Stimulated activated CD4-positive, alpha-beta T cell treated with anti-CD3 and anti-CD28 coated beads, Interleukin-15, amount 100 ng/mL, for 48 hours (primary cell): ENCODE data around the gene ADISSP.

Source experiments
- DNase-seq, 2 donors: peaks; one replicate each; pipeline ENCODE4 v3.0.0-alpha.2; 2020; ENCODE audit warnings: low read depth in 2 of 2

ADISSP gene

GRCh38 chr20:3755269-3755668 lies 12.3 kb downstream of the ADISSP start:
- DNase-seq = no peak

- DNase-seq = no peak
These were observed 13.3 kb downstream of the ADISSP start for GRCh38 chr20:3754276-3754630.

- no peak for DNase-seq
These were observed 13.9 kb downstream of the ADISSP start for GRCh38 chr20:3753501-3754275.

- peak in 1 of 2 donors; percentile 50 for DNase-seq
These were observed 14.5 kb downstream of the ADISSP start for GRCh38 chr20:3753098-3753497.

- no peak for DNase-seq
These were observed 15.2 kb downstream of the ADISSP start for GRCh38 chr20:3752386-3752759.

GRCh38 chr20:3751675-3752385 lies 15.7 kb downstream of the ADISSP start:
- peak; percentile 31 to 36 for DNase-seq

- no peak for DNase-seq
These were observed 16.3 kb downstream of the ADISSP start for GRCh38 chr20:3751305-3751674.

GRCh38 chr20:3749689-3750531 lies 17.6 kb downstream of the ADISSP start:
- no peak for DNase-seq

GRCh38 chr20:3749087-3749688 lies 18.4 kb downstream of the ADISSP start:
- DNase-seq = no peak

- no peak for DNase-seq
These were observed 19.5 kb downstream of the ADISSP start for GRCh38 chr20:3748073-3748472.

GRCh38 chr20:3747471-3747870 lies 20.1 kb downstream of the ADISSP start:
- no peak for DNase-seq

- DNase-seq = no peak
These were observed 21.8 kb downstream of the ADISSP start for GRCh38 chr20:3745686-3746173.

- DNase-seq = peak; percentile 66 to 70
These were observed 22.5 kb downstream of the ADISSP start for GRCh38 chr20:3744806-3745685.

GRCh38 chr20:3744037-3744436 lies 23.5 kb downstream of the ADISSP start:
- no peak for DNase-seq

- DNase-seq = no peak
These were observed 24.3 kb downstream of the ADISSP start for GRCh38 chr20:3743251-3743650.

- no peak for DNase-seq
These were observed 25.6 kb downstream of the ADISSP start for GRCh38 chr20:3741836-3742458.

- no peak for DNase-seq
These were observed 26.8 kb downstream of the ADISSP start for GRCh38 chr20:3740615-3741301.

GRCh38 chr20:3739926-3740451 lies 27.6 kb downstream of the ADISSP start:
- DNase-seq = no peak

- no peak for DNase-seq
These were observed 28.3 kb downstream of the ADISSP start for GRCh38 chr20:3739054-3739925.
